Measurements from ENCODE around the gene CHN1. TPM values are rescaled to one million over a fixed set of nuclear protein-coding genes. Genes with fewer than 3 reads are reported as not detected.

CHN1 gene
- total and polyA plus RNA-seq, 7 donors, result 2.1 to 15.6 (median 11.4) TPM

GRCh38 chr2:174874085-174874484 lies 131.1 kb downstream of the CHN1 start:
- intact Hi-C loops (cut with DNase I), result no loop called here
- H3K4me1 ChIP-seq, result peaks cover 0 to 11% (median 5%) of the 10 kb centered on the region in 4 donors
- 0 to 40% methylated on average over 1 of the region's 1 CpG for WGBS, 2 donors
- no peaks in the 10 kb centered on the region for H3K27me3 ChIP-seq
- DNase-seq, result no peak
- no peaks in the 10 kb centered on the region for H3K36me3 ChIP-seq
- no peak overlapping the region for H3K4me3 ChIP-seq
- no peak overlapping the region for H3K27ac ChIP-seq
- TF ChIP-seq POLR2AphosphoS5 (IDR thresholded peaks at IDR 0.05), result no peak
- no peak for TF ChIP-seq POLR2A (IDR thresholded peaks at IDR 0.05)
- no peak for TF ChIP-seq EP300 (IDR thresholded peaks at IDR 0.05)
- TF ChIP-seq, protein P1, sequence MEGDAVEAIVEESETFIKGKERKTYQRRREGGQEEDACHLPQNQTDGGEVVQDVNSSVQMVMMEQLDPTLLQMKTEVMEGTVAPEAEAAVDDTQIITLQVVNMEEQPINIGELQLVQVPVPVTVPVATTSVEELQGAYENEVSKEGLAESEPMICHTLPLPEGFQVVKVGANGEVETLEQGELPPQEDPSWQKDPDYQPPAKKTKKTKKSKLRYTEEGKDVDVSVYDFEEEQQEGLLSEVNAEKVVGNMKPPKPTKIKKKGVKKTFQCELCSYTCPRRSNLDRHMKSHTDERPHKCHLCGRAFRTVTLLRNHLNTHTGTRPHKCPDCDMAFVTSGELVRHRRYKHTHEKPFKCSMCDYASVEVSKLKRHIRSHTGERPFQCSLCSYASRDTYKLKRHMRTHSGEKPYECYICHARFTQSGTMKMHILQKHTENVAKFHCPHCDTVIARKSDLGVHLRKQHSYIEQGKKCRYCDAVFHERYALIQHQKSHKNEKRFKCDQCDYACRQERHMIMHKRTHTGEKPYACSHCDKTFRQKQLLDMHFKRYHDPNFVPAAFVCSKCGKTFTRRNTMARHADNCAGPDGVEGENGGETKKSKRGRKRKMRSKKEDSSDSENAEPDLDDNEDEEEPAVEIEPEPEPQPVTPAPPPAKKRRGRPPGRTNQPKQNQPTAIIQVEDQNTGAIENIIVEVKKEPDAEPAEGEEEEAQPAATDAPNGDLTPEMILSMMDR (IDR thresholded peaks at IDR 0.05), result no peak
- H3K9me3 ChIP-seq, result no peaks in the 10 kb centered on the region

GRCh38 chr2:174873471-174873870 lies 131.7 kb downstream of the CHN1 start:
- no peak overlapping the region for H3K27ac ChIP-seq
- H3K27me3 ChIP-seq, result no peaks in the 10 kb centered on the region
- no peak for DNase-seq
- H3K36me3 ChIP-seq, result no peaks in the 10 kb centered on the region
- H3K9me3 ChIP-seq, result no peaks in the 10 kb centered on the region
- TF ChIP-seq, protein P1 (IDR thresholded peaks at IDR 0.05), result no peak
- no peak for TF ChIP-seq EP300 (IDR thresholded peaks at IDR 0.05)
- no peak for TF ChIP-seq POLR2A (IDR thresholded peaks at IDR 0.05)
- no peak for TF ChIP-seq POLR2AphosphoS5 (IDR thresholded peaks at IDR 0.05)
- intact Hi-C loops (cut with DNase I), result no loop called here
- H3K4me3 ChIP-seq, result no peak overlapping the region
- peaks cover 0 to 7% (median 3%) of the 10 kb centered on the region in 4 donors for H3K4me1 ChIP-seq

- Histone ChIP-seq H3K27ac (no peak overlapping the region), H3K4me1 (no peaks in the 10 kb centered on the region), H3K4me3 (no peak overlapping the region), H3K36me3 (no peaks in the 10 kb centered on the region), H3K9me3 (no peaks in the 10 kb centered on the region), H3K27me3 (no peaks in the 10 kb centered on the region)
- intact Hi-C loops (cut with DNase I), result no loop called here
- TF ChIP-seq, protein P1 (IDR thresholded peaks at IDR 0.05), result no peak
- TF ChIP-seq EP300 (IDR thresholded peaks at IDR 0.05) (no peak), POLR2AphosphoS5 (IDR thresholded peaks at IDR 0.05) (no peak), POLR2A (IDR thresholded peaks at IDR 0.05) (no peak)
- WGBS, 2 donors, result 73 to 75% methylated on average over 1 of the region's 1 CpG
- no peak for DNase-seq
Measured at GRCh38 chr2:174870787-174871186, 134.4 kb downstream of the CHN1 start.

DNA sequence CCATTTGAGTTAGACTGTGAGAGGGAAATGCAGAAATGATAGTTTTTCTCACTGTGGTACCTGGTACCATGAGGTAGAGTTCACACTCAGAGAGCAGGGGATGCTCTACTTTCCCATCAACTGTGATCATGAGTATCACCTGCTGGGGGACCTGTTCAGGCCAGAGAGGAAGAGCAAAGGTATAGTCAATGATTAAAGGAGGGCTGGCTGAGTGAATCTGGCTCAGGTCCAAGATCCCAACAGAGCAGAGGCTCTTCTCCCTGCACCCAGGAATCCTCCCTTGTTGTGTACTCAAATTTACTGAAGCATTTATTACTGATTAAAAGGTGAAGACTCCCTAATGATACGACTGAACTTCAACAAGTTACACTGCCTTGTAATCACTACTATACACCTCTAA lies 136.3 kb downstream of the CHN1 start:
- TF ChIP-seq, protein P1 (IDR thresholded peaks at IDR 0.05), result no peak
- TF ChIP-seq POLR2AphosphoS5 (IDR thresholded peaks at IDR 0.05) (no peak), EP300 (IDR thresholded peaks at IDR 0.05) (no peak), POLR2A (IDR thresholded peaks at IDR 0.05) (no peak)
- no peak overlapping the region for H3K27ac ChIP-seq
- intact Hi-C loops (cut with DNase I), result no loop called here
- H3K9me3 ChIP-seq, result no peaks in the 10 kb centered on the region
- DNase-seq, result no peak
- no peaks in the 10 kb centered on the region for H3K36me3 ChIP-seq
- no peak overlapping the region for H3K4me3 ChIP-seq
- H3K27me3 ChIP-seq, result no peaks in the 10 kb centered on the region
- WGBS, 2 donors, result 38 to 80% methylated on average over 1 of the region's 1 CpG
- no peaks in the 10 kb centered on the region for H3K4me1 ChIP-seq

- H3K4me3 ChIP-seq, result no peak overlapping the region
- TF ChIP-seq POLR2A (IDR thresholded peaks at IDR 0.05) (no peak), POLR2AphosphoS5 (IDR thresholded peaks at IDR 0.05) (no peak), EP300 (IDR thresholded peaks at IDR 0.05) (no peak)
- TF ChIP-seq, protein P1 (IDR thresholded peaks at IDR 0.05), result no peak
- intact Hi-C loops (cut with DNase I), result no loop called here
- H3K36me3 ChIP-seq, result no peaks in the 10 kb centered on the region
- no peaks in the 10 kb centered on the region for H3K27me3 ChIP-seq
- no peaks in the 10 kb centered on the region for H3K9me3 ChIP-seq
- no peak overlapping the region for H3K27ac ChIP-seq
- no peak for DNase-seq
- no peaks in the 10 kb centered on the region for H3K4me1 ChIP-seq
Measured at GRCh38 chr2:174866421-174866820, 138.8 kb downstream of the CHN1 start.

Data from sigmoid colon (tissue), 7 donors.